NCI-H1105 (cell line): ENCODE measurements around the gene SATB1.

ENCODE experiments used
- DNase-seq: peaks from one replicate; lab custom pipeline; 2025; lab: John Stamatoyannopoulos, UW

Gene SATB1

DNA sequence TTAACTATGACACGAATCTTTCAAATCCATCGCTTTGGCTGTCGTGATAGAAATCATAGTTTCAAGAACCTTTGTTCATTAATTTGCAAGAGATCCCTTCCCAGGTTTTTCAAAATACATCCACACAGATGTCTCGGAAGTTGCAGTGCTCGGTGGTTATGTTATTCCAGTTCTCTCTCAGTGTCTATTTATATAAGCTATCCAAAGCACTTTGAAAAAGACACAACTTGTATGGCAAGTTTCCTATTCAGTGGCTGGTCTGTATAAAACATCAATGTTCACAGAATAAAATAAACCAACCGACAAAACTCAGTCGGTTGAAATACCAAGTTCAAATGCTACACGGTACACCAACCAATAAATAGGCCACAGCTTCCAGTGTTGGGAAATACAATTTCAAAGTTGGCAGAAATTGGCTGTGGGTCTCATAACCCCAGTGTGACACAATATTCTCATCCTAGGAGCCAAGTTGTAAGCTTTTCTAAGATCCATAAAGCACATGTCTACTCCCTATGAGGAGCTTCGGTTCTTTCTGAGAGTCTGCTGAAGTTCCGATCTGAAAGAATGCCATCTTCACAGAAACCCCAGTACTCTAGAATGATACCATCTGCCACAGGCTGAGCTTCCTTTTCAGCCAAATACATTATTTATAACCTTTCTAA is 23.7 kb downstream of the SATB1 start:
- no peak for DNase-seq

DNA sequence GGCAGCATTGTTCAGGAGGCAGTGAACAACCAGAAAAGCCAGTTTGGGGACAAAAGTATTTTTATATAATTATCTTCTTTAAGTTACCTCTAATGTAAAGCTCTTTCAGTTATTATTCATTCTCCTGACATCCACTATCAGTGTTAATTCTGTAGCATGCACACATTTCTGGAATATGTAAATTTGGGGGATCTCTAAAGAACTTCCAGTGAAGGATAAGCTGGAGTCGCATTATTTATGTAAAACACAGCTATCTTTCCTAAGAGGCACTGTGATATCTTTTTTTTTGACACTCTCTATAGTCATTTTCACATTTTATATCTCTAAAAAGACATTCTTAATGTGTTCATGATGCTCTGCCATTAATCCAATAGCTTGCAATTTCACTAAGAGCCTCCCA is 26.7 kb downstream of the SATB1 start:
- no peak for DNase-seq

DNA sequence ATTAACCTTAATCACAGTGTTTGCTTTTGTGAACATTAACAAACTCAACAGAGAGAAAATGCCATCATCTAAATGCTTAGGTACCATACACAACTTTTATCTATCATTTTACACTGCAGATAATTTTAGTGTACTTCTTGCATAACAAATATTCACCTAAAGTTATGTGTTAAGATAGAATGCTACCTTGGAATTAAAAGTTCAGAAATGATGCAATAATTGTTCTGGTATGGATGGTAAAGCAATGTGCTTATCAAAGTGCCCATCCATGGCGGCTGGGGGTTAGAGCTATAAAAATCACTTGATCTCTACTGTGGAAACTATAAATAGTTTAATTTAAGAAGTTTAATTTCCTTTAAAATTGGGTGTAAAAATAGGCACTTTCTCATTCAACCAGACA is 28.7 kb downstream of the SATB1 start:
- DNase-seq: no peak

DNA sequence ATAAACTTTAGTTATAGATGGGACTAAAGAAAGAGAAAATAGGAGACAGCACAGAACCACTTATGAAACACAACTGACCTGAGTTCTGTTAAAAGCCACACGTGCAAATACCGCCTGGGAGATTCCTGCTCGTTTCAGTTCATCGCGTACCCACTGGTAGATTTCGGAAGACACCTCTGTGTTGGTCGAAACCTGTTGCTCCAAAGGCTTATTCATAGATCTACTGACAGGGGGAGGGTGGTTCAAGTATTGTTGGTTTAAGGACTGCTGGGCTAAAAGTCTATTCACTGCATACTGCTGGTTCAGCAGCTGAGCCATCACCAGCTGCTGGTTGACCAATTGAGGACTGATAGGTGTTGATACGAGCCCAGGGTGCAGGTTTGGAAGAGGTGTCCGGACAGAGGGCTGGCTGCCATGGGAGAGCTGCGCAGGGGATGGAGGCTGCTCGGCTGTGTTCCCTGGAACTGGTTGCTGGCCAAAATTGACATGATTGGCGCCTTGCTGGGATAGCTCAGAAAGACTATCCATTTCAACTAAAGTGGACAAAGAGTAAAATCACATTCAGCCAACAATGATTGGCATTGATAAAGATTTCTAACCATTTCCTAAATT is 30.6 kb downstream of the SATB1 start:
- DNase-seq: no peak

DNA sequence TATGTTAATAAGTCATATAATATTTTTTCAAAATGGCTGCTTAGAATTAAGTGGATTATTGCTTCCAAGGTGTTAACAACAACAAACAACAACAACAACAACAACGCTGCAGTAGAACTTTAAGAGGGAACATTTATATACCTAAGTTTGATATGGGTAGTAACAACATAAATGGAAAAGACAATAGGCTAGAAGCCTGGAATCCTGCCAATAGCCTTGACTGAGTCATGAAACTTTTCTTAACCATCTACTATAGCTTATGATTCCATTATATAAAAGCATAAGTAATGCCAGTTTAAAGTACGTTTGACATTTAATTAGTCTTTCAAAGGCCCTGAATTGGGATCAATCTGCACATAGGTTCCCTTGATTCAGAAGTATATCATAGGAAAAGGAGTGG is 31.2 kb downstream of the SATB1 start:
- DNase-seq: no peak

DNA sequence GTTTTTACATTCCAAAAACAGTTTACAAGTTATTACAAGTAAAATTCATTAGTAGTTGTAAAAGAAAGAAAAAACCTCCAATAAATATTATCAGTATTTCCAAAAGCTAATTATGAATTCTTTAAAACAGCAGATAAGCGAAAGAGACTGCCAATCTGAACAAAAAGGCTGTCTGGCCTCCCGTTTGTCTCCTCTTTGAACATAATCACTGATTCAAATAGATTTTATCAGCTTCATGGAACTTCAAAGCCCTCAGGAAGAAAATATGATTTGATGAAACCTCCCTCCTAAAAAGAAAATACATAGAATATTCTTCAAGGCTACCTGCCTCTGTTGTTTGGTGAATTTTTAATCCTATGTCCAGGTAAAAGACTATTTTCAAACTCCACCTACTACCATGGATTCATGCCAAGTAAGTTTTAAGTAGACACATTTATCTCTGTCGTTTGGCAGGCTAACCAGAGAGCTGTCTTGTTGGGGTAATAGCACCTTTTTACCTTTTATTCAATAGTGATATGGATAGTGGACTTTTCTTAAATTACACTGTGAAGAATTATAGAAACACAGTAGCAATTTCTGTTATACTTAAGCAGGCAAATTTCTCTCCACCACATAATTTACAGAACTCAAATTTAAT is 35.0 kb downstream of the SATB1 start:
- no peak for DNase-seq

DNA sequence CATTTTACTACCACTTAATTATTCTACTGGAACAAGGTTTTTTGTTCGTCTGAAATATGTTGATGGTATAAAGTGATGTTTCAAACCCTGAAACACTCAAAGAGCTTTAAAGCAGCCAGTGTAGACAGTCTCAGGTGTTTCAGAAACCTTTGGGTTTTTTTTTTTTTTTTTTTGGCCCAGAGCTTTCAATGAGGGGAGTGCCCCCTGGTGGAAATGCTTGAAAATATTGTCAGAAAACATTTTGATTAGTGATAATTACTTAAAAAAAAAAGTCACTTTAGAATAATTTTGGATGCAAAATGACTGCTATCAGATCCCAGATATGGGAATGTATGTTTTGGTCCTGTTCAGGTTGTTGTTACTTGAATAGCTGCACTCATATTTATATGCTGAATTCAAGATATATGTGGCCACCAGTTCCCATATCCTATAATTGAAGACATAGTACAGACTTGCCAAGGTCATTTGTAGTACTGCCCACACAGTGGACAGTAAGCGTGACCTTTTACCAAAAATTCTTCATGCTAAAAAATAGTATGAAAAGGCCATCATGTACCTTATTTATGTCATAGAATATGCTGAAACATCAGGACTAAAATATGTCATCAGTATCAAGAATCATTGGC is 35.9 kb downstream of the SATB1 start:
- peak; percentile 6 for DNase-seq

DNA sequence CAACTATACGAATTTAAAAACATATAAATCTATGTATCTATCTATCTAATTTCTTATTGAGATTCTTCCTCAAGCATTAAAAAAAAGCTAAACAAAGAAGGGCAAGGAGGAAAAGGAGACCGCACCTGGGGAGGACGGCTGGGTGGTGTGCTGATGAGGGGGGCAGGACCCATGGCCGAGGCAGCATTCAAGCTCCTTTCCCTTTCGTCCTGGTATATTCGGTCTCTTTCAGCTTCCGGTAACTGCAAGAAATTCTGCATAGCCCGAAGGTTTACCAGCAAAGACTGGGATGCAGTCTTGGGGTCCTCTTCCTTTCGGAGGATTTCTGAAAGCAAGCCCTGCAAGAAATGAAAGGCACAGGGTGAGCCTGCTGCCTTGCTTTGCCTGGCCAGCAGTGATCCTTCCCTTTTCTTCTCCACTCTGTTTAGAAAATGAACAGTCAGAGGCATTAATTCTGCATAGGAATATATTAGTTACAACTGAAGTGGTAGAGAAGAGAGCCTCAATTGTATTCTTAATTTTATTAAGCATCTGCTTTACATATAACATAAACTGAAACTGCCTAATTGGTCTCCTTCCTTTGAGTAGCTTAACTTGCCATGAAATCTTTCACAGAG is 38.8 kb downstream of the SATB1 start:
- no peak for DNase-seq

DNA sequence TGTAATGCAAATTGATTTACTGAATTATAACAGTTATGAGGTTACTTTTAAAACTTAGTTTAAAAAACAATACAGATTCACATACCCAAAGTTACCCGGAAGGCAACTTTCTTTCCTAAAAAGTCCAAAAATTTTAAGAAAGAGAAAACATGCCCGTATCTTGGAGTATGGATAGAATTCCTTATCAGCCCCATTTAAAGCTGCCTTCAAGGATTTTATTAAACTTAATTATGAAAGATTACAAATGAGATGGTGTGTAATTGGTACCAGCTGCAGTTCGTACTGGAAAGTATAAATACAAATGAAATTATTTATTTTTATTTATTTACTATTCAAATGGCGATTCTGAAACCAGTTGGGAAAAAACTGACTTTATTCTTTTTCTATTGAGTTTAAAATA is 39.4 kb downstream of the SATB1 start:
- no peak for DNase-seq

DNA sequence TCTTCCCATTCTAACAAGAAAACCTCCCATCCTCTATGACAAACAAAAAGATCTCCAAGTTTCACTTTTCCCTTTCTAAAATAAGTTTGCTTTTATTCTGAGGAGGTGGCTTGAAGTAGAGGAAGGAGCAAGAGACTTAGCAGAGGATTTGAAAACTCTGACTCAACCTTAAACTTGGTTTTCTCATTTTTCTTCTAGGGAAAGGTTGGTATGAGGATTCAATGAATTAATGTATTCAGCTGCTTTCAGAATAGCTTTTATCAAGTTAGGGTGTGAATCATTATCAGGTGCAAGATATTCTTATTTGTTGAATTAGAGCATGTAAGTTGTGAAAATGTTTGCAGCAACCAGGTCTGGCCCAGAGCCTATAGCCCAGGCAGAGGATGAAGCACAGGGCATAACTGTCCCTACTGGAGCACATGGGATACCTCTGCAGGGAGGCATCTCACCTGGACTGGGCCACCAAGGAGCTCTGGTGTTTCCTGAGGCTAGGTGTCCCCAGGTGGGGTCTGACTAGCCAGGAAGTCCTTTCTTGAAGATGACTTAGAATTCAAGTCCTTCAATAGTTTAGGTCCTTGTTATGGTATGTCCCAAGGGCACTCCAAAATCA is 42.3 kb downstream of the SATB1 start:
- DNase-seq: no peak

DNA sequence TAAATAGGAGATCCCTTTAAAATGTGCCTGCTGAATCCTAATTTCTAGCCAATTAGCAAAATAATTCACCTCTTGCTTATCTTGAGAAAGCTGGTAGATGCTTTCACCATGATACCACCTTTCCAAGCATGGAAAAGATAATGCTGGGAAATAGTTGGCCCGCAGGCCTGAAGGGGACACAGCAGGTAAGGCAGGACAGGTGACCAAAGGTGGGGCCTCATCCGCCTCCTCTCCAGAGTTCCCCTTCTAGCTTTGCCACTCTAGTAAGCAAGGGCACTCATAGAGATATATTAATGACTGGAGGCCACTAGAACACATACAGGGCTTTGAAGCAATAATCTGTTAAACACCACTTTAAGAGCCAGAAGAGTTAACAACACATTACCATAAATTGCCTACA is 45.5 kb downstream of the SATB1 start:
- no peak for DNase-seq

DNA sequence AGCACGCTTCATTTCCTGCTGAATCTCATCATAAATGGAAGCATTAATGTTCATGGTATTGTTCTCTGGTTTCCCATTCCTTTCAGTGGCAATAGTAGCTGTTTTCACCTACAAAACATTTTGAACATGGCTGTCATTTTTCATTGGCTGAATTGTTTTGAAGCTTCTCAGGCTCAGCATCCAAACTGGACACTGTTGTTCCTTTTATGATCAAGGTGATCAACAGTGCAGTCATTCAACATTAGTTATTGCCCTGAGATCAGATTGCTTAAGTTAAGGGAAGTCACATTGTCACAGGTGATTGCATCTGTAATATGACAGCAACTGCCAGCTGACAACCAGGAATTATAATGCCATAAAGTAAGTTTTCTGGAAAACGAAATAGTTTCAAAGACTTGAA is 46.9 kb downstream of the SATB1 start:
- DNase-seq: peak; percentile 10

DNA sequence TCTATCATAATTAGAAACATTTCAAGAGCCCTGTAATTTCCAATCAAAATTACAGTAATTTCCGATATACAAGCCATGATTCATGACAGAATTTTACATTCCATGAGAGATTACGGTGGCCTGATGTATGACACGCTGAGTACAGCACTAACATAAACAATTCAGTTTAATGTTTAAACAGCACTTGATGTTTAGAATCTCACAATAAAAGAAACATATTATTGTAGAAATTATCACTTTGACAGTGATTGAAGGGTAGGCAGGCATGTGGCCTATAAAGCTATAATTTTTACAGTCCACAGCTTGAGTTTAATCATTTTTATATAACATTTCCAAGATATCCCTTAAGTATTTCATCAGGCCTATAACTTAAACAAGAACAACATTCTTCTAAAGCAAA is 48.5 kb downstream of the SATB1 start:
- DNase-seq: no peak

DNA sequence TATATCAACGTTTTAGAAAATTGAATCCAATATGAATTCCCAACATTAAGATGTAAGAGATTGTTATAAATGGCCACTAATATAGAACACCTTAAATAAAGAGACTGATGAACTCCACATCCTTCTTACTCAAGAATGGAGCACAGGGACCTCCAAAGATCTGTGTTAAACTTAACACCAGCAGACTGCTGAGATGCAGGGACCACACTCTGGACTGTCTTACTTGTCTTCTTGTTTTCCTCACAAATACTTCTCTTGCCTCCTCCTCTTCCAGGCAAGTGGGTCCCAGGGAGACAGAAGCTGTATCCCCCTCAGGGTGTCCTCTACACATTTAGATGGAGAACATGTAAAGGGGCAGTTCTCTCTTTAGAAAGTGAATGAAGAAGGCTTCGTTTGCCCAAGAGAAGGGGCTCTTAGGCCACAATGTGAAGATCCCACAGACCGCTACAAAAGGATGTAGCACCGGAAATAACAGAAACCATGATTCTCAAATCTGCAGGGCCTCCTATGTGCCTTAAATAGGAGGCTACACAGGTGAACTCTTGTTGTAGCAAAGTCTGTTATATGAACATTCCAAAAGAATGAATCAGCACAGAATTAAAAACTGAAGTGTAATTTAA is 52.2 kb downstream of the SATB1 start:
- no peak for DNase-seq

DNA sequence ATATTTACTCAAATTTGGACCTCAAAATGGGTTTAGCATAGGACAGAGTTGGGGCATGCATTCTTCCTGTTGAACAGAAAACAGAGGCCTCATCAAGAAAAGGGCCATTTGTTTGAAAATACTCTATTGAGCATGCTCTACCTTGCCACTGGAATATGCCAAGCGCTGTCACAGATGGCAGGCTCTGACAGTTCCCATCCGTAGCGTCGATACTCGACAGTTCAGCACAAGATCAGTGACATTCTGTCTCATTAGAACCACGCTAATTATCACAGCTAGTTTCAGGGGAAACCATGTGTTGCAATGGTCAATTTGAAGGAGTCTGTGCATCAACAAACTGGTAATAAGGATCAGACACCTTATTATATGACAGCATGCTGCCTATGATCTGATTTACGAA is 54.5 kb downstream of the SATB1 start:
- DNase-seq: peak; percentile 22

DNA sequence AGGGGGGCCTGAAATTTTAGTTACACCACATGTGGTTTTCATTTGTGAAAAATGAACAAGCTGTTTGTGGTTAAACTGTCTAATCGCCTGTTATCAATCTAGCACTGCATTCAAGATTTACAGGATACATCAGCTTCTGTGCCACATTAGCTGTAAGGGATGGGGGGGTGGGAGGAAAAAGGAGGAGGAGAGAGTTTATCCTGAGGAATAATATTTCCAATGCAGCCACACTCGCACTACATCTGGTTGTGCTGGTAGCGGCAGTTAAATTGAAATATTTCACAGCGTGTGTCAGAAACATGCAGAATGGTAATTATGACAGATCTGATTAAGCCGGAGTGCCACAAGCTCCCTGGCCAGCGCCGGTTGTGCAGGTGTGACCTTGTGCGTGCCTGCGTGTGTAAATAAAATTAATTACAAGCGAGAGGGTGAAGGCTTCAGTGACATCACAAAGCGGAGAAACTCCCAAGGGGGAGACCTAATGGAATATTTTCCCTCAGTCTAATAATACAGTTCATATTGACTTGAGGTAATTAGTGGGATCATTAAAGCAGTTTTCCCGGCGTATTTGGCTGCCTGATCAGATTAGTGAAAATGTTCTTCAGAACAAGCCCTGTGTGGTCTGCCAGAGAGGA is 55.5 kb downstream of the SATB1 start:
- DNase-seq: peak; percentile 76

DNA sequence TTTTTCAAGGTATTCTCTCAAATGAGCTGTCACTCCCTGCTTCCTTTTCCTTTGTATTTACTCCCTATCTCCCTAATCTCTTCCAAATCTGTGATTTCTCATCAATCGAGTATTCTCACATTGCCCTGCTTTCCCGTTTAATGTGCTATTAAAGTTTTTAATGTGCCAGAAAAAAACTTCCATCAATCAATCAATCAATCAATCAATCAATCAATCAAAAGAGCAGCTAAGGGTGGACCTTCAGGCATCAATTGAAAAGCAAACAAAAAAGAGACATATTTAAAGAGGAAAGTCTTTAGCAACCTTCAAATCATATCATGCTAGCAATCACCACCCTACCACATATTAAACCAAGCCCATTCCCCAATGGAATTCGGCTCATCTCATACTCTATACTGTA is 58.9 kb downstream of the SATB1 start:
- DNase-seq: no peak

DNA sequence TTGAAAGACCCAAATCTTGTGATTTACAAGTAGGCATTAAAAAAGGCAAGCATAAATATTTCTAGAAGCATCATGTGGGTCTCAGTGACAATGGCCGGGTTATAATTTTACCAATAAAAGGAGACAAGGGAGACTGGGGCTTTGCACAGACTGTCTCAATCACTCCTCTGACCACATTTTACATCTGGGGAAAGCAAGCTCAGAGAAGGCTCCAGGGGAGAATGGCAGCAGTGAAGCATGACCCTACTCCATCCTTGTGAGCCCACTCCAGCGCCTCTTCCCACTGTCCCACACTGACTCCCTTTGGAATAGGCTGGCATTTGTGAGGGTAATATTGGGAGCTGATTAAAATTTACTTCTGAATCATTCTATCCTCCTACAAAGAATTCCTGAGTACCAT is 61.8 kb downstream of the SATB1 start:
- DNase-seq: no peak

DNA sequence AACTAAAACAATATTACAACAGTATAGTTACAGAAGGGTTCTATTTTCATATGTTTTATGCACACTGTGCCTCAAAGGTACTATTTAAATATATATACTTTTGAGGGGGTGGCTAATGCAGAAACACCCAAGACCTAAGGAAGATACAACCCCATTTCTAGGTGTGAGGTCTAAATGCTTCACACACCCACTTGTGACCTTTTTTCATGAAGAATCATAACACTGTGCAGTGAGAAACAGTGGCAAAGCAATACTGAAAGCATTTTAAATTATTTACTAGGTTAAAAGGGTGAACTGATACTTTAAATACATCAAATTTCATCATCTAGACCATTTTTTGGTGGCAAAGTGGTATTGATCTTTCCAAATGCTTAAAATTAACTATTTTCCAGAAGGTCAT is 67.4 kb downstream of the SATB1 start:
- DNase-seq: no peak

DNA sequence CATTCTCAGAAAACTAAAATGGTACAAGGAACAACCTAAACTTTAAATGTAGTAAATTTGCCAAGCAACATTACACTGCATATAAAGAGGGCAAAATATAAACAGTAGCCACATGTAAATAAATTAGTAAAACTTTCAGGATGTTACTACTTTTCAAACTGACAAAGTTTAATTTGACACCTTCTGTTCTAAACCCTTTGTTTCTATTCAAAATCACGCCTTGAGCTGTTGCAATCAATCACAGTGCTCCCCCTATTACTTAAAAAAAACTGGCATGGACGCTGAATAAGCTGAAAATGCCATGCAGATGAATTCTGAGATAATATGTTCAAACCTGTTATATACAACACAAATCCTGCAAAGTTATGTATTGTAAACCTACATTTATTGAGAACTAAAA is 69.3 kb downstream of the SATB1 start:
- DNase-seq: no peak

DNA sequence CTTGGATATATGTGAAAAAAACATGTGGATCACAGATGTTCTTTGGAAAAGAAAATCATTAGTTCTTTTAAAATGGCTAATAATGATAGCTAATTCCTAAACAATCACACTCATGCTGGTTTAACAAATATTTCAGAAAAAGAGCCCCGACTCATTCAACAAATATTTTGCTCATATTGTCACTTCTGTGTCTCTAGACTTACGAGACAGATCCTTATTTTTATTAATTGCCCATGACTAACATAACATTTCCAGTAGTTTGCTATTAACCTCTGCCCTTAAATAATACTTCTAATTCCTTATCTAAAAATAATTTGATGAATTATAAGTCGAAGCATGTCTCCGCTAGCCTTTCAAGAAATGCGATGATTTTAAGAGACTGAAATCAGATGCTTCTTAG is 70.4 kb downstream of the SATB1 start:
- no peak for DNase-seq
